Activated CD4-positive, alpha-beta T cell treated with anti-CD3 and anti-CD28 coated beads, Interleukin-2, amount 50 U/mL, for 4 hours (primary cell): ENCODE measurements around the gene QSOX1.

Experiments
- DNase-seq, 2 experiments: peaks; one replicate each; pipeline ENCODE4 v3.0.0-alpha.2; 2020

The QSOX1 gene

DNA sequence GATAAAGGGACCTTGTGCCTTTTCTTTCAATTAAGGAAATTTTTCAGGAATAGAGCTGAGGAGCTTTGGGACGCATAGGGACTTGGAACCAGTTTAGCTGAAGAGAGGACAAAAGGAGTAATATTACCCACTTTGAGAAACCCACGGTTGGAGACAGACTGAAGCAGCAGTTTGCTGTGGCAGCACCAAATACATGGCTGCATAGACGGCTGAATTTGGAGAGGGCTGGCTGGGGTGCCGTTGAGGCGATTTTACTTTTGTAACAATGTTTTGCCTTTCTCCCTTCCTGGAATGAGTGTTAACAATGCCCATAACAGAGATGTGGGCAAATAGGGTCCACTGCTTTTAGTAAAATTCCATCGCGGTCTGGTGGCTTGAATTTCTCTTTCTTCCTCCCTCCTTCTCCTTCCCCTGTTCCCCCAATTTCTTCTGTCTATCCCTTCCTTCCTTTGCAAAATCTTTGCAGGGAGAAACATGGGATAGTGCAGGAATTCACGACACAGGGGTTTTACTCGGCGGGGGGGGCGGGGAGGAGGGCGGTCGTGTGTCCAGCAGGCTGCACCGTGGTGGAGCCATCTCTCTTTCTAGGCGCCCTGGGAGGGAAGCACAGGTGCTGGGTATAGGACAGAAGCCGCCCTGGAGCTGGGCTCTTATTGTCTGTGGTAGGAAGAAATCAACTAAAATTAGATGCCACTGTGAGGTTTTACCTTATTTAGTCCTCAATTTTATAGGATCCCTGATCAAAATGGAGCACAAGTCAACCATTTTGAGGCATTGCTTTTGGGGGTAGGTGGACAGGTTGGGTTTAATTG, 82.2 kb downstream of the QSOX1 start:
- DNase-seq = no peak

- no peak for DNase-seq
These were observed 83.3 kb downstream of the QSOX1 start for GRCh38 chr1:180237869-180238476.

GRCh38 chr1:180238675-180239074, 84.0 kb downstream of the QSOX1 start:
- DNase-seq = no peak

- DNase-seq = no peak
These were observed 84.8 kb downstream of the QSOX1 start for GRCh38 chr1:180239145-180240096.

DNA sequence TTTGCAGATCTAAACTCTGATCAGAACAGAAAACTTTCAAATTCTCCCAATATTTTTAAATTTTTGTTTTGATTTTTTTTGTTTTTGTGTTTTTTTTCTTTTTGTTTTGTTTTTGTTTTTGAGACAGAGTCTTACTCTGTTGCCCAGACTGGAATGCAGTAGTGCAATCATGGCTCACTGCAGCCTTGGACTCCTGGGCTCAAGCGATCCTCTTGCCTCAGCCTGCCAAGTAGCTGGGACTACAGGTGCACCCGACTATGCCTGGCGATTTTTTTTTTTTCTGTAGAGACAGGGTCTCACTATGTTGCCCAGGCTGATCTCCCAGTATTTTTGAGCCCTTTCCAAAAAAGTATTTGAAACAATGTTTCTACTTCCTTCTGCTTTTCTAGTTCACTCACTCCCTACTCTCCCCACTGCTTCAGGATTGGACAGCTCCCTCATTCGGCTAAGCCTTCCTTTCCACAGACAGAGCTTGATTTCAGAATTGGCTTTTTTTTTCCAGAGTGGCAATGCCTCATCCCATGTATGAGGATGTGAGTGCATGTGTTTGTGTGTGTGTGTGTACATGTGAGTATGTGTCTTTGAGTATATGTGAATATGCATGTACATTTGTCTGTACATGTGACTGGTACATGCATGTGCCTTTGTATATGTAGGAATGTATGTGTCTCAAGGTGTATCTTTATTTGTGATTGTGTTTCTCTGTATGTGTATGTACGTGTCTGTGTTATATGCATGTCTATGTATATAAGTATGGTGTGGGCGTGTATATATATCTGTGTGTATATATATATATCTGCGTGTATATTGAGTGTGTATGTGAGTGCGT, 87.3 kb downstream of the QSOX1 start:
- DNase-seq = no peak

GRCh38 chr1:180243517-180244221, 89.0 kb downstream of the QSOX1 start:
- no peak for DNase-seq

DNA sequence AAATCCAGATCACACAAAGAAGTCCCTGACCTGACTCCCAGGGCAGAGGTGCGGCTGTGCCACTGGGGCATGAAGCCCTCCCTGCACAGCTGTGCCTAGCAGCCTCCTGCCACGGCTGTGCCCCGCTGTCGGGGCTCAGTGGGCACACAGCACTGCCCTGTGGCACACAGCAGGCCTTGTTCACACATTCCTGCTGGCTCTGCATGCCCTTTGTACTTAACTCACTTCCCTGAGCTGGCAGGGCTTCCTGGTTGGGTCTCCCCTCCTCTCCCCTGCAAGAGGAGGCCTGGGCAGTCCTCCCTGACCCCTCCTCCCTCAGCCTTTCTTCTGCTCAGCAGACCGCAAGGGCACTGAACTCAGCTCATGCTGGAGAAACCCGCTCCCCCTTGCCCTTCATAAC, 90.2 kb downstream of the QSOX1 start:
- DNase-seq = no peak

GRCh38 chr1:180246579-180246978, 91.9 kb downstream of the QSOX1 start:
- DNase-seq = no peak

DNA sequence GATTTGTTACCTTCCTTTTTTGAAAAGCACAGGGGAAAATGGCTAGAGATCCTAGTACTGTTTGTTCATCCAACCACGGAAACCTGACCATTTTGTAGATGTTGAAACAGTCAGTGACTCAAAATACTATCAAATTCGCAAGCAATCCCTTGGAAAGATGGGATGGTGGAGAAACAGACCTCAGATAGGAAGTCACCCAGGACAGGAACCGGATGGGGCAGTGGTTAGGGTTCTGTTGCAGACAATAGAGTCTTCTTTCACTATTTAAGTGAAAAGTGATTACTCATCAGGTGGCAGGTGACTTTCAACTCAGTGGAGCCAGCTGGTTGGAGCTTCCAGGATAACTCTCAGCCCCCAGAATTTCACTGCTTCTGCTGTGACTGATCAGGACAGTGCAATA, 92.4 kb downstream of the QSOX1 start:
- no peak for DNase-seq

- no peak for DNase-seq
These were observed 92.9 kb downstream of the QSOX1 start for GRCh38 chr1:180247580-180247979.

DNA sequence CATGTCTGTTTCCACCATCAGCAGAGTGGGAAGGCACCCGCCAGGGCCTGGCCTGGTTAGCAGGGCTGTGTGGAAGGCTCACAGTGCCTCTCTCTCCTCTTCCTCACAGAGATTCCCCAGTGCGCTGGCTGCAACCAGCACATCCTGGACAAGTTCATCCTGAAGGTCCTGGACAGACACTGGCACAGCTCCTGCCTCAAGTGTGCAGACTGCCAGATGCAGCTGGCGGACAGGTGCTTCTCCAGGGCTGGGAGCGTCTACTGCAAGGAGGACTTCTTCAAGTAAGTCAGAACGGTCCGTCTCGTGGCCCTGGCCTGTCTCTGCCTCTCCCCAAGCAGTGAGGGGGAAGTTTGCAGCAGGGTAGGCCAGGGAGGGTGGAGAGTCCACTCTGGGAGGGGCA, 93.5 kb downstream of the QSOX1 start:
- no peak for DNase-seq

DNA sequence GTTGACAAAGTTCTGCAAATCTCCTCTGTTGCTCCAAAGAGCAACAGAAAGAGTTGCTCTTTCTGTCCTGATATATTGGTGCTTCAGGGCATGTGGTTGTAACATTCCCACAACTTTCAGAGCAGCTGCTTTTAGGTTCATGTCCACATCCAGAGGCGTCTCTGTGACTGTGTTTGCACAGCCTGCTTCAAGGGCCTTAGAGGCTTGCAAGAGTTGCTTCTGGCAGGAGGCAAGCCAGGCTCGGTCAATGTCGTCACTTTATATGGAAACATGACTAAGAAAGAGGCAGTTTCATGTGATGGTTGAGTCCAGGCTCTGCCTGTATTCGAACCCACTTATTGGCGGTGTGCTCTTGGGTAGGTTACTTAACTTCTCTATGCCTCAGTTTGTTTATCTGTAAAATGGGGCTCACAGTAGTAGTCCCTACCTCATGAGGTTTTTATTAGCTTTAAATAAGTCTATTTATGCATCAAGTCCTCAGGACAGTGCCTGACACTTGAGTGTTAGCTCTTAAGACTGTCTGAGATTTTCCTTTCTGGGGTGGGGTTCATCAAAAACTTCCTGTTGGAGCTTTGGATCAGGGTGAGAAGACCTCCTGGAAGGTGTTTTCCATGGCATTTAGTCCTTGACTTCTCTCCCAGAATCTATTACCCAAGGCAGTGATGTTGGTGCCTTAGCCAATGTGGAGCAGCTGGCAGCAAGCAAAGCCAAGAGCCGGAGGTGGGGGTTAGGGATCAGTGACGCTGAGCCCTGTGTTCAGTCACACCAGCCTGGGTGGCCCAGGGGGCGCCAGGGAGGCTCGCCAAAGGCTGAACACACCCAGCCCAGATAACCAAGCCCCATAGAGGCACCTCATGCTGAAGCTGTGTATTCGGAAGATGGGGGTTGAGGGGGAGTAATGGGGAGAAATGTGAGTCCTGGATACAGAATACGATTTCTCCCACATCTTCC, 94.3 kb downstream of the QSOX1 start:
- no peak for DNase-seq

DNA sequence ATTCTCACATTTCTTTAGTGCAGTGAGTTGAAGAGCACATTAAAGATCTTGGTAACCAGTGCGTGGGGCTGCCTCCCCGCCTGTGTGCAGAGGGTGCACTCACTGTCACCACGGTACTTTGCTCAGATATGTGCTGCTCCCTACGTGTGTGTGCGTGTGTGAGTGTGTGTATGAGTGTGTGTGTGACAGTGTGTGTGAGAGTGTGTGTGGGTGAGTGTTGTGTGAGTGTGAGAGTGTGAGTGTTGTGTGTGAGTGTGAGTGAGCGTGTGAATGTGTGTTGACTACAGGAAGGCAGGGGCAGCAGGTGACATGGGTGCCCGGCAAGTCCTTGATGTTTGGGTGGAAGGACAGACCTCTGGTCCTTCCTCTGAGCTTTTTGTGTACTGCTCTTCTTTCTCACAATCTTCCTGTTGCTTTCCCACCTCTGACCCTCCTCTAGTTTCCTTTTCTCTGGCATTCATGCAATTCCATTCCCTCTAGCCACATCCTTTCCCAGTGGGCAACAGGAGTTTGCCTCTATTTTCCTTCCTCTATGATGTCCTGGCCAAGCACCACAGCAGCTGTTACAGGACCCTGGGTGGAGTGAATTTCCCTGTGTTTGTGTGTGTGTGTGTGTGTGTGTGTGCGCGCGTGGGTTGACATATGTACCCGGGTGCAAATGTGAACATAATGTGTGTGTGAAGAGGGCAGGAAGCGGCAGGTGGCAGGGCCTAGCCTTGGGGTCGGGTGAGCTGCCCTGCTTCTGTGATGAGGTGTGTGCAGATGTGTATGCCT, 95.2 kb downstream of the QSOX1 start:
- no peak for DNase-seq

DNA sequence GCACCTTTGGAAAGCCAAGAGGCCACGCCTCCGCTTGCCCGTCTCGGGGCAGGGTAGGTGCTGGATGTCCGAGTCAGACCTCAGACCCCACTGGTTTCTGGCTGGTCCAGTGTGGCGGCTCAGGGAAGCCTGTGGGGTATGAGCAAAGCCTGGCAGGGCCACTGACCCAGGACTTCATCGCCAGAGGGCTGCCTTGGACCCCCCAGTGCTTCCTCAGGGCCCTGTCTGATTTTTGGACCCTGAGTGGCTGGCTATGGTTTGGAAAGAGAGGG, 95.8 kb downstream of the QSOX1 start:
- no peak for DNase-seq

- no peak for DNase-seq
These were observed 96.3 kb downstream of the QSOX1 start for GRCh38 chr1:180250883-180251509.

- no peak for DNase-seq
These were observed 97.0 kb downstream of the QSOX1 start for GRCh38 chr1:180251526-180252305.

GRCh38 chr1:180252638-180253536, 98.2 kb downstream of the QSOX1 start:
- peak; percentile 58 to 62 for DNase-seq
